ENCODE measurements around the gene C1orf167. TPM values are rescaled to one million over a fixed set of nuclear protein-coding genes. Genes with fewer than 3 reads are reported as not detected.

C1orf167 gene
- total RNA-seq, 5 donors from 2014 or later (not counting 1 experiment from before 2014, with no cell fraction given) = not detected

GRCh38 chr1:11794446-11795237, 32.6 kb downstream of the C1orf167 start:
- Histone ChIP-seq H3K27me3 (replicated peaks in 1 of 2; ENCODE audit: control insufficient read depth in 2 of 2, extremely low read depth in 1 of 2, insufficient read depth in 2 of 2, low read length in 1 of 2) (no peaks in the 10 kb centered on the region), H3K9me3 (no peaks in the 10 kb centered on the region), H3K36me3 (ENCODE audit: control insufficient read depth in 2 of 2, extremely low read depth in 1 of 2, insufficient read depth in 1 of 2, low read length in 1 of 2) (peaks cover 9 to 66% of the 10 kb centered on the region in 2 donors), H3K4me3 (ENCODE audit: control insufficient read depth in 1 of 2, extremely low read depth in 1 of 2, low read length in 1 of 2) (no peak overlapping the region), H3K4me1 (ENCODE audit: control insufficient read depth in 1 of 2, extremely low read depth in 1 of 2, insufficient read depth in 2 of 2, low read length in 2 of 2) (no peaks in the 10 kb centered on the region), H3K27ac (ENCODE audit: low read length) (no peak overlapping the region)
- ChIA-PET CTCF (no interaction called here), POLR2A (no interaction called here)
- Mint-ChIP-seq H3K4me3 (no peak overlapping the region), H3K36me3 (peaks cover 32% of the 10 kb centered on the region), H3K27me3 (no peaks in the 10 kb centered on the region), H3K27ac (no peak overlapping the region), H3K9me3 (no peaks in the 10 kb centered on the region), H3K4me1 (no peaks in the 10 kb centered on the region)
- ATAC-seq (replicated peaks in 1 of 4) (no peak), DNase-seq (no peak)
- 92% methylated on average over 18 of the region's 19 CpGs for WGBS (ENCODE audit: insufficient coverage)

GRCh38 chr1:11795238-11795890, 33.4 kb downstream of the C1orf167 start:
- no peaks in the 10 kb centered on the region for H3K27me3 ChIP-seq (replicated peaks in 1 of 2; ENCODE audit: control insufficient read depth in 2 of 2, extremely low read depth in 1 of 2, insufficient read depth in 2 of 2, low read length in 1 of 2)
- H3K4me3 ChIP-seq (ENCODE audit: control insufficient read depth in 1 of 2, extremely low read depth in 1 of 2, low read length in 1 of 2) = no peak overlapping the region
- no peak overlapping the region for H3K27ac ChIP-seq (ENCODE audit: low read length)
- Mint-ChIP-seq H3K4me1 (no peaks in the 10 kb centered on the region), H3K27me3 (no peaks in the 10 kb centered on the region), H3K27ac (no peak overlapping the region), H3K36me3 (peaks cover 37% of the 10 kb centered on the region), H3K9me3 (no peaks in the 10 kb centered on the region), H3K4me3 (no peak overlapping the region)
- no peaks in the 10 kb centered on the region for H3K9me3 ChIP-seq
- CTCF ChIA-PET = no interaction called here
- DNase-seq = no peak
- H3K36me3 ChIP-seq (ENCODE audit: control insufficient read depth in 2 of 2, extremely low read depth in 1 of 2, insufficient read depth in 1 of 2, low read length in 1 of 2) = peaks cover 9 to 68% of the 10 kb centered on the region in 2 donors
- WGBS (ENCODE audit: insufficient coverage) = 96% methylated on average over 12 of the region's 14 CpGs
- no peak for ATAC-seq (replicated peaks in 1 of 4)
- H3K4me1 ChIP-seq (ENCODE audit: control insufficient read depth in 1 of 2, extremely low read depth in 1 of 2, insufficient read depth in 2 of 2, low read length in 2 of 2) = no peaks in the 10 kb centered on the region
- POLR2A ChIA-PET = no interaction called here

DNA sequence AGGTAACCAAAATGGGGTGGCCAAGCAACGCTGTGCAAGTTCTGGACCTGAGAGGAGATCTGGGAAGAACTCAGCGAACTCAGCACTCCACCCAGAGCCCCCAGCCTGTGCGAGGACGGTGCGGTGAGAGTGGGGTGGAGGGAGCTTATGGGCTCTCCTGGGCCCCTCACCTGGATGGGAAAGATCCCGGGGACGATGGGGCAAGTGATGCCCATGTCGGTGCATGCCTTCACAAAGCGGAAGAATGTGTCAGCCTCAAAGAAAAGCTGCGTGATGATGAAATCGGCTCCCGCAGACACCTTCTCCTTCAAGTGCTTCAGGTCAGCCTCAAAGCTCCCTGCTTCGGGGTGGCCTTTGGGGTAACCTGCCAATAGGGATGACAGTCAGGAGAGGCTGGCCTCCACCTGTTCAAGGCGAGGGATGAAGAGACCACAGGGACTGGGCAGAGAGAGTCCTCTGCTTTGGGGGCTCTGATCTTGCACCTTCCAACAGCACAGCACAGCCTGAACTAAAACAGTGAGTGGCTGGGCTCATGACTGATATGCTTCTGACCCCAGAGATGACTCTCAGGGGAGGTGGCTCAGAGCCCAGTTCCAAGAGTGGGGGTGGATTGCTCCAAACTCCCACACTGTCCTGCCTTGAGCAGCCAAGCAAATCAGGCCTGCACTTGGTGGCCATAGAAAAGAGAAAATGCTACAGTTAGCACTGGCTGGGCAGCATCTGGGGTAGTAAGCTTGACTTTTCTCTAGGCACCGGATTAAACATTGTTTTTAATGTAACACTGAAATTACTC, 34.2 kb downstream of the C1orf167 start:
- no peaks in the 10 kb centered on the region for H3K4me1 ChIP-seq (ENCODE audit: control insufficient read depth in 1 of 2, extremely low read depth in 1 of 2, insufficient read depth in 2 of 2, low read length in 2 of 2)
- H3K9me3 ChIP-seq = no peaks in the 10 kb centered on the region
- Mint-ChIP-seq H3K27ac (no peak overlapping the region), H3K9me3 (no peaks in the 10 kb centered on the region), H3K27me3 (no peaks in the 10 kb centered on the region), H3K4me3 (no peak overlapping the region), H3K36me3 (peaks cover 38% of the 10 kb centered on the region), H3K4me1 (peaks cover 0 to 2% (median 0%) of the 10 kb centered on the region in 3 donors)
- no peaks in the 10 kb centered on the region for H3K27me3 ChIP-seq (replicated peaks in 1 of 2; ENCODE audit: control insufficient read depth in 2 of 2, extremely low read depth in 1 of 2, insufficient read depth in 2 of 2, low read length in 1 of 2)
- DNase-seq (no peak), ATAC-seq (replicated peaks in 1 of 4) (no peak)
- H3K4me3 ChIP-seq (ENCODE audit: control insufficient read depth in 1 of 2, extremely low read depth in 1 of 2, low read length in 1 of 2) = no peak overlapping the region
- 98% methylated on average over 13 of the region's 15 CpGs for WGBS (ENCODE audit: insufficient coverage)
- ChIA-PET POLR2A (no interaction called here), CTCF (no interaction called here)
- peaks cover 9 to 75% of the 10 kb centered on the region in 2 donors for H3K36me3 ChIP-seq (ENCODE audit: control insufficient read depth in 2 of 2, extremely low read depth in 1 of 2, insufficient read depth in 1 of 2, low read length in 1 of 2)
- H3K27ac ChIP-seq (ENCODE audit: low read length) = no peak overlapping the region

- no peak for DNase-seq
- H3K9me3 ChIP-seq = no peaks in the 10 kb centered on the region
- Mint-ChIP-seq H3K27me3 (no peaks in the 10 kb centered on the region), H3K4me3 (no peak overlapping the region), H3K9me3 (no peaks in the 10 kb centered on the region), H3K27ac (no peak overlapping the region), H3K36me3 (peaks cover 29% of the 10 kb centered on the region), H3K4me1 (peaks cover 10 to 16% (median 10%) of the 10 kb centered on the region in 3 donors)
- POLR2A ChIA-PET = interaction anchor here (0.5 to 0.7 kb wide), 2 partner anchors 13 to 670 kb away, joined by 3 read pairs; no protein-coding TSS in a partner anchor
- 100% methylated on average over 1 of the region's 6 CpGs for WGBS (ENCODE audit: insufficient coverage)
- H3K27me3 ChIP-seq (replicated peaks in 1 of 2; ENCODE audit: control insufficient read depth in 2 of 2, extremely low read depth in 1 of 2, insufficient read depth in 2 of 2, low read length in 1 of 2) = no peaks in the 10 kb centered on the region
- peaks cover 9 to 70% of the 10 kb centered on the region in 2 donors for H3K36me3 ChIP-seq (ENCODE audit: control insufficient read depth in 2 of 2, extremely low read depth in 1 of 2, insufficient read depth in 1 of 2, low read length in 1 of 2)
- no peak overlapping the region for H3K27ac ChIP-seq (ENCODE audit: low read length)
- no peak overlapping the region for H3K4me3 ChIP-seq (ENCODE audit: control insufficient read depth in 1 of 2, extremely low read depth in 1 of 2, low read length in 1 of 2)
- peaks cover 0 to 7% of the 10 kb centered on the region in 2 experiments for H3K4me1 ChIP-seq (ENCODE audit: control insufficient read depth in 1 of 2, extremely low read depth in 1 of 2, insufficient read depth in 2 of 2, low read length in 2 of 2)
- CTCF ChIA-PET = interaction anchor here in 1 of 2 donors (0.6 kb wide), 1 partner anchor 647 kb away, joined by 3 read pairs; no protein-coding TSS in a partner anchor
- no peak for ATAC-seq (replicated peaks in 1 of 4)
These were observed 35.7 kb downstream of the C1orf167 start for GRCh38 chr1:11797525-11798216.

GRCh38 chr1:11799099-11799498, 37.1 kb downstream of the C1orf167 start:
- Mint-ChIP-seq H3K4me1 (peaks cover 23 to 29% (median 25%) of the 10 kb centered on the region in 3 donors), H3K36me3 (peaks cover 29% of the 10 kb centered on the region), H3K9me3 (no peaks in the 10 kb centered on the region), H3K27me3 (no peaks in the 10 kb centered on the region), H3K4me3 (no peak overlapping the region), H3K27ac (no peak overlapping the region)
- Histone ChIP-seq H3K4me3 (ENCODE audit: control insufficient read depth in 1 of 2, extremely low read depth in 1 of 2, low read length in 1 of 2) (no peak overlapping the region), H3K27me3 (replicated peaks in 1 of 2; ENCODE audit: control insufficient read depth in 2 of 2, extremely low read depth in 1 of 2, insufficient read depth in 2 of 2, low read length in 1 of 2) (no peaks in the 10 kb centered on the region), H3K27ac (ENCODE audit: low read length) (no peak overlapping the region), H3K4me1 (ENCODE audit: control insufficient read depth in 1 of 2, extremely low read depth in 1 of 2, insufficient read depth in 2 of 2, low read length in 2 of 2) (peaks cover 3 to 21% of the 10 kb centered on the region in 2 experiments), H3K9me3 (no peaks in the 10 kb centered on the region), H3K36me3 (ENCODE audit: control insufficient read depth in 2 of 2, extremely low read depth in 1 of 2, insufficient read depth in 1 of 2, low read length in 1 of 2) (peaks cover 8 to 59% of the 10 kb centered on the region in 2 donors)
- POLR2A ChIA-PET = no interaction called here
- DNase-seq (no peak), ATAC-seq (replicated peaks in 1 of 4) (no peak)
- 100% methylated on average over 3 of the region's 5 CpGs for WGBS (ENCODE audit: insufficient coverage)
- CTCF ChIA-PET = interaction anchor here in 1 of 2 donors (0.7 kb wide), 1 partner anchor 15 kb away, joined by 4 read pairs; no protein-coding TSS in a partner anchor

- Mint-ChIP-seq H3K27ac (no peak overlapping the region), H3K9me3 (no peaks in the 10 kb centered on the region), H3K36me3 (peaks cover 22% of the 10 kb centered on the region), H3K4me3 (no peak overlapping the region), H3K4me1 (peaks cover 30 to 37% (median 33%) of the 10 kb centered on the region in 3 donors), H3K27me3 (no peaks in the 10 kb centered on the region)
- ChIA-PET CTCF (no interaction called here), POLR2A (no interaction called here)
- ATAC-seq (replicated peaks in 1 of 4) (no peak), DNase-seq (no peak)
- H3K27ac ChIP-seq (ENCODE audit: low read length) = no peak overlapping the region
- H3K27me3 ChIP-seq (replicated peaks in 1 of 2; ENCODE audit: control insufficient read depth in 2 of 2, extremely low read depth in 1 of 2, insufficient read depth in 2 of 2, low read length in 1 of 2) = no peaks in the 10 kb centered on the region
- WGBS (ENCODE audit: insufficient coverage) = 98% methylated on average over 7 of the region's 9 CpGs
- H3K9me3 ChIP-seq = no peaks in the 10 kb centered on the region
- peaks cover 9 to 29% of the 10 kb centered on the region in 2 experiments for H3K4me1 ChIP-seq (ENCODE audit: control insufficient read depth in 1 of 2, extremely low read depth in 1 of 2, insufficient read depth in 2 of 2, low read length in 2 of 2)
- no peak overlapping the region for H3K4me3 ChIP-seq (ENCODE audit: control insufficient read depth in 1 of 2, extremely low read depth in 1 of 2, low read length in 1 of 2)
- peaks cover 4 to 51% of the 10 kb centered on the region in 2 donors for H3K36me3 ChIP-seq (ENCODE audit: control insufficient read depth in 2 of 2, extremely low read depth in 1 of 2, insufficient read depth in 1 of 2, low read length in 1 of 2)
These were observed 37.9 kb downstream of the C1orf167 start for GRCh38 chr1:11799896-11800295.
